ENCODE results near the gene EOLA2. TPM values are rescaled to one million over a fixed set of nuclear protein-coding genes. Genes with fewer than 3 reads are reported as not detected.
"Not testable (repeated sequence)": the region's sequence is repeated elsewhere in the genome, so short reads cannot be mapped to it uniquely, and the experiment has no call there.

Gene EOLA2
- total RNA-seq, 2 donors from 2014 or later, result 31.0 to 42.3 TPM

DNA sequence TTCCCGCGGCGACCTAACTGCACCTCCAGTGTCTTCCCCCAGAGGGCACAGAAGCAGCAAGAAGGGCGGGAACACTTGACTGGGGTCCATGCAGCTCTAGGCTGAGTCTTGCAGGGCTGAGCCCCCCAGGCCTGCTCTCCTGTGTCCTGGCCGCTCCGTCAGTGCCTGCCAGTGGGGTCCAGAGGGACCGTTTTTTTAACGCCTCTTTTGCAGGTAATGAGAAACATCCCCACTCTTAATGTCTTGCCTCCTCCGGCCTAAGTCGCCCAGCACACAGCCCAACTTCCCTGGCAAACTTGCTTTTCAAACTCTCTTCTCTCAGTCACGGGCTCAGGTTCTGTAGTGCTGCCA is 2.4 kb upstream of the EOLA2 start:
- not testable (repeated sequence) for H3K36me3 Mint-ChIP-seq (ENCODE audit: low read depth); H3K27me3 Mint-ChIP-seq; H3K9me3 Mint-ChIP-seq; H3K4me1 Mint-ChIP-seq; ATAC-seq (replicated peaks)
- Mint-ChIP-seq H3K27ac (peak overlapping the region; percentile 89), H3K4me3 (peak overlapping the region; percentile 89)

DNA sequence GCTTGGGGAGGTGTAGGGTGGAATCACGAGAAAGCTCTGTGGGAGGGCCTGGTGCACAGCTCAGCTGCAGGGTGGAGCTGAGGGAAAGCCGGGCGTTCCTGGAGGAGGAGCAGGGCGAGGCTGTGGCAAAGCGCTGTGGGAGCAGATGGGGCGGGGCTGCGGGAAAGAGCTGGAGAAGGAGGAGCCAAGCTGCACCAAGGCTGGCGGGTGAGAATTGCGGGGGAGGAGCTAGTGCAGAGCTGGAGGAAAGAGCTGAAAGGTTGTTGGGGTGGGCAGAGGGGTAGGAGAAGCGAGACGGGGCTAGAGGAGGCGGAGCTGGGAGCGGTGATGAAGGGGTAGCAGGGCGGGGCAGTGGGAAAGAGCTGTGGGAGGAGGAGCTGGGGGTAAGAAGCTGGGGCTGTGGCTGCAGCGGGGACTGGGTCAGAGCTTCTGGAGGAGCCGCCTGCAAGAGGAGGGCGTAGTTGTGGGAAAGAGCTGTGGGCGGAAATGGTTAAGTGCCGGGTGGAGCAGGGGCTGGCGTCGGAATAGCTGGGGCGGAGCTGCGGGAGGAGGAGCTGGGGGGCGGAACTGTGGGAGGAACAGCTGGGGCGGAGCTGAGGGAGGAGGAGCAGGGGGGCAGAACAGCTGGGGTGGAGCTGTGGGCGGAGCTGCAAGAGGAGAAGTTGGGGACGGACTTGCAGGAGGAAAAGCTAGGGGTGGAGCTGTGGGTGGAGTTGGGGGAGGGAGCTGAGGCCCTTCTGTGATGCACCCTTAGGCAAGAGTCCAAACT is 1.8 kb upstream of the EOLA2 start:
- no peaks in the 10 kb centered on the region for H3K4me1 Mint-ChIP-seq
- peak overlapping the region; percentile 89 for H3K27ac Mint-ChIP-seq
- H3K27me3 Mint-ChIP-seq, result no peaks in the 10 kb centered on the region
- peak; percentile 61 for ATAC-seq (replicated peaks)
- H3K36me3 Mint-ChIP-seq (ENCODE audit: low read depth), result peaks cover 6% of the 10 kb centered on the region
- H3K4me3 Mint-ChIP-seq, result peak overlapping the region; percentile 89
- H3K9me3 Mint-ChIP-seq, result no peaks in the 10 kb centered on the region

DNA sequence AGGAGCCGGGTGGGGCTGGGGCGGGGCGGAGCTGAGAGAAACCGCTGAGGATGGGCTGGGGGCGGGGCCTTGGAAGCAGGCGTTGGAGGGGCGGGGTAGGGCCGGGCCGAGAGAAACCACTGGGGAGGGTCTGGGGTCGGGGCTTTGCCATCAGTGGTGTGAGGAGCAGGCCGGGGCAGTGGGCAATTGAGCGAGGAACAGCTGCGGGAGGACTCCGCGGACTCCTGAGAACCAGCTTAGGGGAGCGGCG is 1.3 kb upstream of the EOLA2 start:
- H3K27ac Mint-ChIP-seq, result peak overlapping the region; percentile 89
- no peaks in the 10 kb centered on the region for H3K4me1 Mint-ChIP-seq
- peak overlapping the region; percentile 89 for H3K4me3 Mint-ChIP-seq
- H3K27me3 Mint-ChIP-seq, result no peaks in the 10 kb centered on the region
- no peaks in the 10 kb centered on the region for H3K9me3 Mint-ChIP-seq
- H3K36me3 Mint-ChIP-seq (ENCODE audit: low read depth), result peaks cover 9% of the 10 kb centered on the region
- ATAC-seq (replicated peaks), result peak; percentile 44

DNA sequence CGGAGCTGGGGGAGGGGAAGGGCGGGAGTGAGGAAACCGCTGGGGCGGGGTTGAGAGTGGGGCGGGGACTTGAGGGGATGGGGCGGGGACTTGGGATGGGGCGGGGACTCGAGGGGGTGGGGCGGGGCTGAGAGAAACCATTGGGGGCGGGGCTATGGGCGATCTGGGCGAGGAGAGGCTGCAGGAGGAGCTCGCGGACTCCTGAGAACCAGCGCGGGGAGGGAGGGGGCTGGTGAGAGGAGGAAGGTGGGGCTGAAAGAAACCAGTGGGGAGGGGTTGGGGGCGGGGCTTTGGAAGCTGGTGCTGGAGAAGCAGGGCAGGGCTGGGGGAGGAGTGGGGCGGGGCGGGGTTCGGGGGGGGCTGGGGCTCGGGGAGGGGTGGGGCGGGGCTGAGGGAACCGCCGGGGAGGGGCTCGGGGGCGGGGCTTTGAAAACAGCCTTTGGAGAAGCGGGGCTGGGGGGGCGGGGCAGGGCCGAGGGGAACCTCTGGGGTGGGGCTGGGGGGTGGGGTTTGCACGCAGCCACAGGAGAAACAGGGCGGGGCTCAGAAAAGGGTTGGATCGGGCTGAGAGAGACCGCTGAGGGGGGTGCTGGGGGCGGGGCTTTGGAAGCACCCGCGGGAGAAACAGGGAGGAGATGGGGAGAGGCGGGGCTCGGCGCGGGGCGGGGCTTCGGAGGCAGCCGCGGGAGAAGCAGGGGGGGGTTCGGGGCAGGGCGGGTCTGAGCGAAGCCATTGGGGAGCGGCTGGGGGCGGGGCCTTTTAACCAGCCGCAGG is 777 bp upstream of the EOLA2 start:
- Mint-ChIP-seq H3K36me3 (ENCODE audit: low read depth) (peaks cover 14% of the 10 kb centered on the region), H3K27me3 (no peaks in the 10 kb centered on the region), H3K27ac (peak overlapping the region; percentile 98), H3K4me1 (no peaks in the 10 kb centered on the region), H3K9me3 (no peaks in the 10 kb centered on the region), H3K4me3 (peak overlapping the region; percentile 89)
- ATAC-seq (replicated peaks), result peak; percentile 22

DNA sequence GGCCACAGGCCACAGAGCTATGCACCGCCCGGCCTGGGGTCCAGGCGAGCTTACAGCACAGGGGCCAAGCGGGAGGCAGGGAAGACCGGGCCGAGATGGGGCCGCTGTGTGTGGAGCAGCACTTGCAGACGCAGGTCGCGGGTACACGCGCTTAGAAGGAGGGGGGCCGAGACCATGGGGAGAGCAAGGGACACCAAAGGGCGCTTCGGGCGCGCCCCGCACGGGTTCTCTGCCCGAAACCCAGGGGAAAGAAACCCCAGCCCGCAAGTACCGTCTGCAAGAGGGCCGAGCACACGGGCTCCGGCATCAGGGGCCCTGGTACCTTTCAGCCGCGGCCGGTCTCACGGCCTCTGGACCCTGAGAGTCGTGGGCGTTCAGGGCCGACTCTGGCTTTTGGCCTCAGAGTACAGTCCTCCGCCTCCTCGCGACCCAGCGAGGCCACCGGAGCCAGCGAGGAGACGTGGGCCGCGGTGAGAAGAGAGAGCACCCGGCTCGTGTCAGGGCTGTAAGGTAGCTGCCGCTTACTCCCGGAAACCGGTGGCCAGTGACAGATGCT is 342 bp downstream of the EOLA2 start:
- H3K4me1 Mint-ChIP-seq, result no peaks in the 10 kb centered on the region
- no peak for ATAC-seq (replicated peaks)
- peak overlapping the region; percentile 87 for H3K4me3 Mint-ChIP-seq
- no peaks in the 10 kb centered on the region for H3K27me3 Mint-ChIP-seq
- no peaks in the 10 kb centered on the region for H3K9me3 Mint-ChIP-seq
- peak overlapping the region; percentile 98 for H3K27ac Mint-ChIP-seq
- peaks cover 14% of the 10 kb centered on the region for H3K36me3 Mint-ChIP-seq (ENCODE audit: low read depth)

DNA sequence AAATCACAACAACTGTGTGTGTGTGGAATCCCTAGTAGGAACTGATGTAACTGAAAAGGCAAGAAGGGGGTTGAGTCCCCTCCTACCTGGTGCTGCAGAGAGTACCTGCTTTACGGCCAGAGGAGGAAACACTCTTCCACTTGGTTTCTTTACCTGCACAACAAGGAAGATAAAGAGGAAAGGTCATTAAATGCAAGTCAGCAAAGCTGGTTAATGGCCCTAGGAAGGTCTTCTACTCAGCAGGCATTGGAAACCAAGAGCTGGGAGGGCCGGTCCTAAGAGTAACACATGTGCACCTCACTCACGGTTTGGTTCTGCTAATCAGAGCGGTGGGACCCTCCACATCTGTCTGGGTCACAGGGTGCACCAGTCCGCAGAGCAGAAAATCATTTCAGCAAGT is 963 bp downstream of the EOLA2 start:
- H3K4me1 Mint-ChIP-seq; H3K27me3 Mint-ChIP-seq; ATAC-seq (replicated peaks); H3K9me3 Mint-ChIP-seq: not testable (repeated sequence)
- Mint-ChIP-seq H3K27ac (peak overlapping the region; percentile 82), H3K4me3 (peak overlapping the region; percentile 87), H3K36me3 (ENCODE audit: low read depth) (peaks cover 14% of the 10 kb centered on the region)

DNA sequence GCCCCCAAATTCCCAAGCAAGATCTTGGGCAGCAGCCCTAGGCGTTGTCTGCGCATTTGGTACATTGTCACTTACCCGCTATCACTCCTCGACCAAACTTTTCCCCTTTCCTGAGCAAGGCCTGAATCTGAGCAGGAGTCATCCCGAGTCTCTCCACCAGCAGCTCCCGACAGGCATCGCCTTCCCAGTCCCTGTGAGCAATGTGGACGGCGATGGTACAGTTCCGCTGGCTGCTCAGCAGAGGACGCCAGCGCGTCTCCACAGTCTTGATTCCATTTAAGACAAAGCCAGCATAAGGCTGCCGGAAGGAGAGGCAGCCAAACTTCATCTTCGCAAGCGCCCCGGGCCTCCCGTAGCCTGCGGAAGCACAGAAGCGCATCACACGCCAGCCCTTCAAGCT is 4.7 kb downstream of the EOLA2 start:
- not testable (repeated sequence) for ATAC-seq (replicated peaks); H3K9me3 Mint-ChIP-seq; H3K27ac Mint-ChIP-seq; H3K27me3 Mint-ChIP-seq; H3K4me3 Mint-ChIP-seq; H3K4me1 Mint-ChIP-seq
- peaks cover 14% of the 10 kb centered on the region for H3K36me3 Mint-ChIP-seq (ENCODE audit: low read depth)

DNA sequence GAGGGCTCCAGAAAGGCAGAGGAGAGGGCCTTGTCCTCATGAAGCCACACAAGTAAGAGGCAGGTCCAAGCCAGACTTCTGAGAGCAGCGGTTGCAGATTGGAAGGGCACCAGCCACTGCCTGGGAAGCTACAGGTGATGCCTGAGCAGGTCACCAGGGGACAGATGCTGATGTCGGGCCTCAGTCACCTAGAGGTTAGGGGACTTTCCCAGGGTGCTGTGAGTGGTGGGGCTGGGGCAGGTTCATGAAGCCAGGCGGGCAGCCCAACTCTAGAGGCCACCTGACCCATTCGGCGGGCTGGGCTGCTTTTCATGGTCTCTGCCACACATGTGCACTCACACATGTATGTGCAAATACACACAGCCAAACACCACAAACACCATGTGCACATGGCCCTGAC is 5.3 kb downstream of the EOLA2 start:
- not testable (repeated sequence) for ATAC-seq (replicated peaks); H3K4me3 Mint-ChIP-seq; H3K4me1 Mint-ChIP-seq; H3K27me3 Mint-ChIP-seq; H3K27ac Mint-ChIP-seq; H3K9me3 Mint-ChIP-seq
- peaks cover 14% of the 10 kb centered on the region for H3K36me3 Mint-ChIP-seq (ENCODE audit: low read depth)

DNA sequence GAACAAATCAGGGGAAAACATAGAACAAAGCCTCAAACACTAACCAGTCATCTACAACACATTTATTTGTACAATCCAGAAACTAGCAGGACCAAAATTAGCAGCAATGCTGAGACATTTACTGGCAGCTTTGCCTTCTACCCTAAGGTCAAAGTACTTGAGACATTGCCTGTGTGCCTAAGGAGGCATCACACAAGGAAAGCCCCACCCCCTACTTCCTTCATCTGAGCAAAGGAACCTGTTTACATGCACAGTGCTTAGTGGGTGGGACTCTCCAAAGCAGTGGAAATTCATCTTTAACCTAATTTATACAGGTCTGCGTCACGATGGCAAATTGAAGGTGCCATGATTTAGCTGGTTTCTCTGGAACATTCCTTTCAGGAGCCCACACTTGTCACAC is 6.1 kb downstream of the EOLA2 start:
- not testable (repeated sequence) for ATAC-seq (replicated peaks); H3K4me3 Mint-ChIP-seq; H3K27ac Mint-ChIP-seq; H3K36me3 Mint-ChIP-seq (ENCODE audit: low read depth); H3K9me3 Mint-ChIP-seq; H3K27me3 Mint-ChIP-seq; H3K4me1 Mint-ChIP-seq

DNA sequence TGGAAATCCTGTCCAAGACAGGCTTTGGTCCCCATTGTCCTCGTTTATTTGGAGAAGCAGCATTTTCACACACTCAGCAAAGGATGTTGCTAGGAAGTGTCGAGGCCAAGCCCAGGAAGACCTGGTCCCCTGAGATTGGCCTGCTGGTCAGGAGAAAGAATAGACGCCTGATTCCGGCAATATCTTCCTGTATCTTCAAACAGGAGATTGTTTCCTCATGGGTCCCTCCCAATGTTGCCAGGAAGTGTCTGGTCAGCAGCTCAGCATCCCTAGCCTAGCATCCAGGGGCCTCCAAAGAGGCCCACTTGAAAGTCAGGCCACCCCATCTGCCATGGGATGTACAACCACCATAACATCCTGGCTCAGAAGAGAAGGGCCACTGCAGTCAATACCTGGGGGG is 6.9 kb downstream of the EOLA2 start:
- H3K36me3 Mint-ChIP-seq (ENCODE audit: low read depth); H3K27me3 Mint-ChIP-seq; H3K4me1 Mint-ChIP-seq; H3K4me3 Mint-ChIP-seq; H3K27ac Mint-ChIP-seq; H3K9me3 Mint-ChIP-seq; ATAC-seq (replicated peaks): not testable (repeated sequence)

DNA sequence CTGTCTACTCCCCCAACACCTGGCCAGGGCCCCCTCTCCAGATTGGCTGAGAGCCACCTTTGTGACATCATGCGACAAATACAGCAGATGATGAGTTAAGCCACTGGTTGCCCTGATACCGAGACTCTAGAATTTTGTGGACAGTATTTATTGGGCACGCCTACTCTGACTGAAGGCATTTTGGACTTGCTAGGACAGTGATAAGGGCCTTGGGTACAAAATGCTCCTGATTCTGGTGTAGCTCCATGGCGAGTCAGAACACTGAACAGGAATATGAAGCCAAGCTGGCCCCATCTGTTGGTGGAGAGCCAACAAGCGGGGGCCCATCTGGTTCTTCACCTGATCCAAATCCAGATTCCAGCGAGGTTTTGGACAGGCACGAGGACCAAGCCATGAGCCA is 8.9 kb downstream of the EOLA2 start, which contains the start of gene HSFX4:
TSS of gene HSFX4 (plus strand) at position 174 of the 400 bp plus-strand sequence. CDS start at position 246, 72 bp downstream.
- H3K4me1 Mint-ChIP-seq; H3K27ac Mint-ChIP-seq; H3K4me3 Mint-ChIP-seq; H3K27me3 Mint-ChIP-seq; ATAC-seq (replicated peaks); H3K9me3 Mint-ChIP-seq; H3K36me3 Mint-ChIP-seq (ENCODE audit: low read depth): not testable (repeated sequence)

DNA sequence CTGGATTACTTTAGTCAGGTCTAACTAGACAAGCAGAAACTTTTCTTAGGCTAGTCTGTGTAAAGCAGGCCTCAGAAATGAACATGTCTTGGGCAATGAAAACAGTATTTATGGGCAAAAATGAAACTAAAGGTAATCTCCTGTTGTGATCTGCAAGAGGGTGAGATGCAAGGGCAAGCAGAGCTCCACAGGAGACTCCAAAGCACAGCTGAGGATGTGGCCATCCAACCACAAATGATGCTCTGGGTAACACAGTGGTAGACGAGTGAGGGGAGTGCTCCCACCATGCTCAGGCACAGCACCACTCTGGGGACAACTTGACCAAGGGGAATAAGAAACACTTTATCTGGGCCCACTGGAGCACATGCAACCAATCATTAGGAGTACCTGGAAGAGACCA is 9.7 kb downstream of the EOLA2 start:
- H3K27ac Mint-ChIP-seq; H3K9me3 Mint-ChIP-seq; H3K36me3 Mint-ChIP-seq (ENCODE audit: low read depth); H3K27me3 Mint-ChIP-seq; ATAC-seq (replicated peaks); H3K4me3 Mint-ChIP-seq; H3K4me1 Mint-ChIP-seq: not testable (repeated sequence)

DNA sequence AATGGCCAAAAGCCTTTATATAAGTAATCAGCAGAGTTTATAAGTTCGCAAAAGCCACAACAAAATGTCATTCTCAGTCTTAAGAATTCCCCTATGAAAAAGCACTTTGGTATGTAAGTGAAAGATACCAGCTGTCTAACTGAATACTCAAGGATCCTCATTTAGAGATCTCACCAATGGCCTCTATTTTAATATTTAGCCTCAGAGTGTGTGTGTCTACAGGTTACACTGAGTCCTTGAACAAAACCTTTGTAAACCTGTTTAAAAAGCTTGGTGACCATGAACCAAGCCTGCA is 10.4 kb downstream of the EOLA2 start:
- not testable (repeated sequence) for H3K36me3 Mint-ChIP-seq (ENCODE audit: low read depth); H3K27ac Mint-ChIP-seq; H3K4me1 Mint-ChIP-seq; H3K27me3 Mint-ChIP-seq; H3K9me3 Mint-ChIP-seq; H3K4me3 Mint-ChIP-seq
- peak; percentile 56 for ATAC-seq (replicated peaks)

DNA sequence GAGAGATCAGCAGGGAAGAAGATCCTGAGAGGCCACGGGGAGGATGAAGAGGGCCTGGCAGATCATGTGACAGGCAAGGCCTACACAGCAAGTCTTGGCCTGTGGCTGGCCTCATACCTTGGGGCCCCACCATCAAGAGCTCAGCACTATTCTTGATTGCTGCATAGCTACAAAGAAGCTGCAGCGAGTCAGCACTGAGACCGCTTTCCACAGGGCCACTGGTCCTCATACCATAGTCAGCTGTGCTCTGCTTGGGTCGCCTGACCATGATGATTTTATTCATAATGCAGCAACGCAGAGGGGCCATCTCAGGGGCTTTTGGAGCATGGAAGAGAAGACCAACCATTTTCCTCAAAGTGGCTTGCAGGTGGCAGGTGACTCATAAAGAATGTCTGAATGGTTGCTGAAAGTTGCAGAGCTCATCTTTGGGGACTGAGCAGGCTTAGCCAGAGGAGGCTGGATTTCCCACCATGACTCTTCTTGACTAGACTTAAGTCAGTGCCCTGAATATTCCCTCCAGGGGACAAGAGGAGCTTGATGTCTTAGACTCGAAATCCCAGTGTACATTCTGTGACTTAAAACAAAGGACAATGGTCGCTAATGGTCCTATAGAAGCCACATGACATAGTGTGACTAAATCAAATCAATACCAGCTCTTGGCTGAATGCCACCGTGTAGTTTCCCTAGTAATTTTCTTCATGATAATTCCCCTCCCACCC is 10.9 kb downstream of the EOLA2 start:
- H3K4me3 Mint-ChIP-seq; H3K27me3 Mint-ChIP-seq; H3K36me3 Mint-ChIP-seq (ENCODE audit: low read depth); H3K4me1 Mint-ChIP-seq; H3K9me3 Mint-ChIP-seq; H3K27ac Mint-ChIP-seq: not testable (repeated sequence)
- ATAC-seq (replicated peaks), result peak; percentile 66

DNA sequence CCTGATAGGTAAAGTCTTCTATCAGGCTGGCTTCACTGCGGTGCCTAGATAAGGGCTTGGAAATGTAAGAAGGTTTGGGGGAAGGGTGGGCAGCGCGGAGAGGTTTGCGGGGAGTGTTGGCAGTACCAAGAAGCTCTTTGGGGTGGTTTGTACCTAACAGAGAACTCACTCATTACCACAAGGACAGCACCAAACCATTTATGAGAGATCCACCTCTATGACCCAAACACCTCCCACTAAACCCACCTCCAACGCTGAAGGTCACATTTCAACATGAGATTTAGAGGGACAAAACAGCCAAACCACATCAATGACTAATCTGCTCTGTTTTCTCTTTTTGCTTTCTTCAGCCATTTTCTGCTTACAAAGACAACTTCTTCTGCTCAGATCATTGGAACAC is 13.9 kb downstream of the EOLA2 start:
- not testable (repeated sequence) for H3K9me3 Mint-ChIP-seq; H3K27ac Mint-ChIP-seq; H3K36me3 Mint-ChIP-seq (ENCODE audit: low read depth); H3K4me1 Mint-ChIP-seq; H3K4me3 Mint-ChIP-seq; H3K27me3 Mint-ChIP-seq
- peak; percentile 47 for ATAC-seq (replicated peaks)
